DMS 273 (cell line): ENCODE results near the gene GFM1.

ENCODE experiments used
- DNase-seq: peaks from one replicate; lab custom pipeline; 2025; ENCODE audit not compliant: unreplicated experiment; lab: John Stamatoyannopoulos, UW

The GFM1 gene

DNA sequence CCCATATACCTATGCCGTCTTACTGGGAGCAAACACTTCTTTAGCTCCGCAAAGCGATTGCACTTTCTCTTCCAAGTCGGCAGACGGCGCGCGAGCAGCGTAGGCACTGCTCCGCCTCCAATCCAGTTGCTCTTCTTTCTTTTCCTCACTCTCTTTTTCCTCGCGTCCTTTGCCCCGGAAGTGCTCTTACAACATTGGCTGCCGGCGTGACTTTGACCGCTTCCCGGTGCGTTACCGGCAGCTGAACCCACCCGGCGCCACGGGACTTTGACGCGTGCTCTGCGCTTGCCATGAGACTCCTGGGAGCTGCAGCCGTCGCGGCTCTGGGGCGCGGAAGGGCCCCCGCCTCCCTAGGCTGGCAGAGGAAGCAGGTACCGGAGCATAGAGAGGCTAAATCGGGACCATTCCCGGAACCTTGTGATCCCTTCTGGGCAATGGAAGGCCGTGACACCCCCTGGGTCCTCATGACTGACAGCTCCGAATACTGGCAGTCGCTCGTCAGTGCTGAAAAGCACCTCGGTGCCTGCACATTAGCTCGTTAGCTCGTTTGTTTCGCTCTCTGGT is at the start of gene GFM1:
Gene GFM1, plus strand, starts transcription at position 183 of the 564 bp plus-strand sequence. Its CDS starts 108 bp downstream, at position 291.
- peak; percentile 99 for DNase-seq

DNA sequence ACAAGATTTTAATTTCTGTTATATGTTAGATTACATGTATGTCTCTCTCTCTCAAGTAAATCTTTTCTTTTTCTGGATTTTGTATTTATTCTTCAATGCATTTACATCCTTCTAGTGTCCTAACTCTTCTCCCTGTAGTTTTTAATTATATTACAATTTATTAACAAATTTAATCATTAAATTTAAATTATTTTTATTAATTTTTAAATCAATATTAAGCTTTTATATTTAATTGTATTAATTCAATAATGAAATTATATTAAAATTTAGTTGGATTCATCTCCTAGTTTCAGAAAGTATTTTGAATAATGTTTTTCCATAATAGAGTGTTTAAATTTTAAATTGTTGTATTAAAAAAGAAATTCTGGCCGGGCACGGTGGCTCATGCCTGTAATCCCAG is 43.5 kb upstream of the GFM1 start:
- DNase-seq: no peak

DNA sequence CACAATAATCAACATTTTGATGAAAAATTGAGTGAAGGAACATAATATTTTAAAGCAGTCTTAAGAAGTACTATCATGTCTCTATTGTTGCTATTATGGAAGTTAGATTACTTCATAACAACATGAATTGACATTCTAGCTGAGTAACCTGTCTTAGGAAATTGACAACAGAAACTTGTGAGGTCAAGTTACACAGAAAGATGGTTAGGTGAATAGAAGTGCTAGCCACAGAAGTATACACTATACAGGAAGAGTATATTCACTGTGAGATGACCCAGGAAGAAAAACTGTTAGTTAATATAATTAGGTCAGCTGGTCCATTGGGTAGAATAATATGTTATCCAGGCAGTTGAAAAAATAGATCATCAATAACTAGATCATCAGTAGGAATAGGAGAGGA is 42.1 kb upstream of the GFM1 start:
- DNase-seq: no peak

DNA sequence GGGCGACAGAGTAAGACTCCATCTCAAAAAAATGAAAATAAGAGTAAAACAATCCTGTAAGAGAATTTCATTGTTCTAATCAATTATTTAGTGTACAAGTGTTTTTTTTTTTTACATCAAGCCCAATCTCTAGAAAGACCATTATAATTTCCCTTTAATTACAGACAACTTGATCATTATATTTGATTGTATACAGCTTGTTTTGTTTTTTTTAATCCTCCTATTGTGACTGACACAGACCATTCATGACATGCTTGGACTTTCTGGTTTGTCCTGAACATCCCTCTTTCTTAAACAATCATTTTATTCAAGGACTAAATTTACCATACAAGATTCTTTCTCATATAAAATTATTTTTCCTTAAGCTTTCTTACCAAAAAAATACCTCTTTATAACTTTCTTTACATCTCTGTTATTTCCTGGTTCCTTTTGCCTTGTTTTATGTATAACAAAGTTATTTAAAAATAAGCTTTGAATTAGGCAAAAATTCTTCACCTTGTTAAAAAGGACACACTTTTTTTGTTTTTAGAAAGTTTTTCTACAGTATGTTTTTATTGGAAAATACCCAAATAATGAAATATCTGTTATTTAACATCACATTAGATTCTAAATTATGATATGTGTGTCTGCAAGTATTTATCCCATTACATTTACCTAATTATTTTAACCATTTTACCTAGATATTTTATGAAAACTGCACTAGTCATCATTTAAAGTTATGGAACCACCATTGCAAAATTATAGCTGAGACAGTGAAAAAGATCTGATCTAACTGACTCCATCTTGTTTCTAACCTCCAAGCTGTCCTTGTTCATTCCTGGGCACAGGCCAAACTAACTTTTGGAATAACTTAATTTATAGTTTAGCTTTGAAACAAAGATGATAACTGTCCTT is 26.1 kb upstream of the GFM1 start:
- peak; percentile 11 for DNase-seq

DNA sequence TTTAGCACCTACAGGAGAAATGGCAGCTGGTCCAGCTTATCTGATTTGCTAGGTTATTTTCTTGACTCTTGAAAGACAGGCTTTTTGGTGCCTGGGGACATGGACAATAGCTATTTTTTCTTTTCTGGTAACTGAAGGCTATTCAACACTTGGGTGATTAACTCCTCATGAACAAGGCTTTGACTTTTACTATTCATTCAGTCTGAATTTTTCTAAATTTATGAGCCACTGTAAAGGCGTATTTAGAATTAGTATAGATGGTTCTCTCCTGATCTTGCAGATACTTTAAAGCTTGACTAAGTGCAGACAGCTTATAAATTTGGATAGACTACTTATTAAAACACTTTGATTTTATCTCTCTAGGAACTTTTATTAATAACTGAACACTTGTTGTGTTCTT is 18.4 kb upstream of the GFM1 start:
- no peak for DNase-seq

DNA sequence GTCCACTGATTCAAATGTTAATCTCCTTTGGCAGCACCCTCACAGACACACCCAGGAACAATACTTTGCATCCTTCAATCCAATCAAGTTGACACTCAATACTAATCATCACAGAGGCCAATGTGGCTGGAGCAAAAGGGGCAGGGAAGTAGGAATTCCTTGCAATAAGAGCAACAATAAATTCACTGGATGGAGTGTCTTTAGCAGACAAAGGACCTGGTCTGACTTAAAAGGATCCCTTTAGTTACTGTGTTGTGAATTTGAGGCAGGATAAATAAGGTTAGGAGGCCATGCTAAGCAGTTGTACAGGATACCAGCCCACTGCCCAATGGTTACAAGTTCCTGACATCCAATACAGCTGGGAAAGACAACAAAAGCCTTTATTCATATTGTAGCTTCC is 12.3 kb upstream of the GFM1 start:
- no peak for DNase-seq

DNA sequence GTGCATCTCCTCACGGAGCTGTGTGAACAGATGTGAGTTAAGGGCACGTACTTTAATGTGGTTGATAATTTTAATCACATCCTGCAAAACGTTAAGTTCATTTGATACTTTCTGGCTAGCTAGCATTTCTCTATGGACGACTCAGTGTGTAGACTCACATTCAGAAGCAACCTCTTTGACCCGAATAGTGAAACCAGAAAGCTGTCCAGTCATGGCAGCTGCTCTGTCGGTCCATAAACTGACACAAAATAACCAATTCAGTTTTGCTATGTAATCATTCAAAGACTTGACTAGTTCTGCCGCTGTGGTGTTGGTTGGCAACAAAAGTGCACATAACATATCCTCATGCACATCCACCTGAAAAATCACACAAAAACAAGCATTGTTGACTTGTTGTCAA is 3.7 kb upstream of the GFM1 start:
- DNase-seq: no peak

DNA sequence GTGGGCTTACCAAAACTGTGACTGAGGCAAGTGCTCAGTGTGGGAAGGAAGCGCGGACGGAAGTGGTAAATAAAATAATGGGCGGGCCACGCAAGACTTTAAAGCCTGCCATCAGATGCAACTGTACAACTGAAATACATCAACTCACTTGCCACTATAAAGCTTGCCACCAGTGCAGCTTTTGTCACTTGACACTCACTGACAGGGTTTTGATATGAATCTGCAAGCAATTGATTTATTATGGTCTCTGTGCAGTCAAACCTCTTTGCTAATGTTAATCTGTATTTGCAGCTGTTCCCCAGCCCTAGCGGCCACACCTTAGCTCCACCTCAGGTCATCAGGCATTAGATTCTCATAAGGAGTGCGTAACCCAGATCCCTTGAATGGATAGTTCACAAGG is 2.3 kb upstream of the GFM1 start:
- DNase-seq: no peak

DNA sequence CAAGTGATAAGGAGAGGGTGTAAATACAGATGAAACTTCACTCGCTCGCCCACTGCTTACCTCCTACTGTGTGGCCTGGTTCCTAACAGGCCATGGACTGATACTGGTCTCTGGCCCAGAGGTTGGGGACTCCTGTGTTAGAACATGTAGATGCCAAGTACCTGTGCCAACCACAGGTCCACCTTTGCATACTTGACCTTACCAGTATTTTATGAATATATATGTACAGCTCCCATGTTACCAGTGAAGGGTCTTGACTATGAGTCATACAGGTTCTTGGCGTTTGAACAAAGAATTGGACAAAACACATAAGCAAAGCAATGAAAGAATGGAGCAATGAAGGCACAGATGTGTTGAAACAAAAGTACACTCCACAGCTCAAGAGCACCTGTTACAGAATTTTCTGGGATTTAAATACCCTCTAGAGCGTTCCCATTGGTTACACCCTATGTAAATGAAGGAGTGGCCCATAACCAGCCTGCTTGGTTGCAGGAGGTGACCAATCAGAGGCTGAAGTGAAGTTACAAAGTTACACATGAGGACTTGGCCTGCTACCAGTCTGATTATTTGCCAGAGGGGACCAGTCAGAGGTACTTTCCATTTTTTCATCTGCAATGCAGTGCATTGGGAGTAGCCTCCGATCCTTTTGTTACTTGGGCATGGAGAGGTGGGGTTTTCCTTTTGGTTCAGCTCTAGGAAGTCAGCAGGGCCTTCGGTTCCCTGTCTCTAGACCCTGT is 1.7 kb upstream of the GFM1 start:
- DNase-seq: peak; percentile 29

DNA sequence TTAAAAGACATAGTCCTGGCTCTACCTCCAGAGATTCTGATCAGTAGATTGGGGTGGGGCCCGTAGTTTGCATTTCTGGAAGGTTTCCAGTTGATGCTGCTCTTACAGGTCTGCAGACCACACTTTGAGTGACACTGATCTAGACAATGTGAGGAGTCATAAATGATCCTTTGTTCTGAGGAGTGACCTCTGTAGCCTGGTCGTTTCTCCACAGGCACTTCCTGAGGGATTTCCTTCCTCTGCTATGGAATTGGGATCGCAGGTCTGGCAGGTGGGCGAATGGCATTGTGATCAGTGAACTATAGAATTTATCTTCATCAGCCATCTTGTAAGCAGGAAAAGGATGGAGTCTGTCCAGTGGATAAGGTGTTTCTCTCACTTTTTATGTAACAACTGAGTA is 5.5 kb downstream of the GFM1 start:
- no peak for DNase-seq

DNA sequence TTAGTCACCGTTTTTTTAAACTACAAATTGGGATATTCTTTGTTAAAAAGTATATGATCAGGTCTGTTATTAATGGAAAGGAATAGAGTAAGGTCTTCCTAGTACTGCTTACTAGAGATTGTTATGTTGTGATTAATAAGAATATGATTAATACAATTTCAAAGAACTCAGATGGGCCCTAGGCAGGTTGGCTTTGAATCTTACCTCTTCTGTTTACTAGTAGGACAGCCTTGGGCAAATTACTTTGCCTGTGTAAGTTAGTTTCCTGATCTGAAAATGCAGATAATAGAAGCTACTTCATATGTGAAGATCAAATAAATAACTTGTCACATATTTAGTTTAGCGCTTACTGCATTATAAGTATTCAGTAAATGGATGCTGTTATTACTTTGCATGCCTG is 6.9 kb downstream of the GFM1 start:
- DNase-seq: no peak

DNA sequence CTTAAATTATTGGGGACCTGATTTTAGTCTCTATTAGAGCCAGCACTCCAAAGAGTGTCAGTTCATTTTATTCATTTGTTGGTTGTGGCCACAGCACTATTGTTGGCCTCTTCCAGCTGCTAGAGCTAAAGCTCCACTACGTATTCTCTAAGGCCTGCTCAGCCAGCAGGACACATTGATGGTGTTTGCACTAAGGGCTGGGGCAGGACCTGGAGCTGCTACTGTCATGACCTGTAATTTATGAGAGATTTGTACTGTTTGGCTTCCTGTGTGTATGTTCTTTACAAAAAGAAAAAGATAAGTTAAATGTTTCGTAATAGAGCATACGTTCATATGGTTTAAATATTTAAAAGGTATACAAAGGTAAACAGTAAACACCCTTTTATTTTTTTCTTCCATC is 8.1 kb downstream of the GFM1 start:
- no peak for DNase-seq

DNA sequence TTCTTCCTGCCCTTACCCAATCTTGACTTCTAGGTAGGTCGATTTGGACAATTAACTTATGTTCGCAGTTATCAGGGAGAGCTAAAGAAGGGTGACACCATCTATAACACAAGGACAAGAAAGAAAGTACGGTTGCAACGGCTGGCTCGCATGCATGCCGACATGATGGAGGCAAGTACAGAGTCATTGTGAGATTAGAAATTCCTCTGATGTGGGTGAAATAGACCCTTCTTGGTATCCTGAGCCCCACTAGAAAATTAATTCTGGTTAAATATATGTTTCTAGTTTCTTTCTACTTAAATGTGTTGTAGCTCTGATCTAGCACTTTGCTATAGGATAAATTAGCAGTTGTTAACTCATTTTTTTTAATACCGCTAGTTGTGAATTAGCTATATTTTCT is 14.6 kb downstream of the GFM1 start:
- DNase-seq: no peak

DNA sequence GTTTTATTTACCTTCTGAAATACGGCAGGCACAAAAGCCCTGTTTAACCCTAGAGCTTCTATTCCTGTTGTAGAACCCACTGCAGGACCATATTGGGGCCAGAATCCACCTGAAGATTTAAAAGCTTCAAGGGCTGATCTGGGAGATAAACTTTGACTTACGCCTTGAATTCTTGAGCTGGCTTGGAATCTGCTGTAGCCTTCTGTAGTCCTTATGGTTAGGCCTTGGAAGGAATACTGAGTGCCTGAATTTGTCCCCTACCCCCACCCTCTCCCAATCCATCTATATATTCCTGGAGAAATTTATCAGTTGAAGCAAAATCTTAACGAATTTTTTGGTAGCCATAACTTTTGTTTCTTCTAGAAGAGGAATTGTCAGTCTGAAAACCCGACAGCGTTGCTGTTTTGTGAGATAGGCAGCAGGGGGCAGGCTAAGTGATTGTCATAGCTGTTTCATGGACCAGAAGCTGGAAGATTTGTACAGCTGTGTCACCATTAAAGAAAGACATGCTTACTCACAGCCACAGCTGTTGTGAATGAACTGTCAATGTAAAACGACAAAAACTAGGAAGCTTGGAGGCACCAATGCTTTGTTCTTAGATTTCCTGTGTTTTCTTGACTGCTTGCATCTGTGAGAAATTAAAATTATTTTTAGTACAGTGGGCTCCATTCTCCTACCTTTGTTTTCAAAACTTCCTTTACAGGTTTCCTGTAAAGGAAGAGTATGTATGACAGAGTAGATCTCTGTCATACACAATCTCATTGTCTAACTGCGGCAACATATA is 15.3 kb downstream of the GFM1 start:
- peak; percentile 79 for DNase-seq

DNA sequence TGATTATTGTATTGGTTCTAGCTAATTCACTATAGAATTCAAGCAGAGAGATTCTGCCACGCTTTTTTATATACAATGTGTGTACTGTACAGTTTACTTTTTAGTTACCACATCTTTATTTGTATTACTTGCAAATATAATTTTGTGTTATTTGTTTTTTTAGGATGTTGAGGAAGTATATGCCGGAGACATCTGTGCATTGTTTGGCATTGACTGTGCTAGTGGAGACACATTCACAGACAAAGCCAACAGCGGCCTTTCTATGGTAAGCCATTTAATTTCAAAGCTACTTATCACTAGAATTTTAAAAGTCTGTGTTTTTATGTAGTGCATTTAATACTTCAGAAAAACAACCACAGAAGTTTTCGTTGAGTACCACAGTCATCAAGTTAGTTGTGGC is 16.4 kb downstream of the GFM1 start:
- no peak for DNase-seq

DNA sequence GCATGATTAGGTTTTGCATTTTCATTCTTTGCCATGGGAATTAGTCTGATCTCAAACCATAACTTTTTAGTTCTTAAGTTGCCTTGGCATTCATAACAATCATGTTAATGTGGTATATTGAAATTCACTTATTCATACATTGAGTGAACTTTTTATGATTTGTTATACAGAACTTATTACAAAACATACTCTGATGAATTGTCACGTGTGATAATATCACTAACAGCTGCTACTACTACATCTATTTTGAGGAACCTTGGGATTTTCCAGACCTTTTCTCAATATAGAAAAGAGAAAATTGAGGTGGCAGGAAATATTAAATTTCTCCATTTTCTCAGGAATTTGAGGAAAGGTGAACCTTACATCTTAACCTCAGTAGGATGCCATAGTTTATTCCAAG is 18.9 kb downstream of the GFM1 start:
- no peak for DNase-seq

DNA sequence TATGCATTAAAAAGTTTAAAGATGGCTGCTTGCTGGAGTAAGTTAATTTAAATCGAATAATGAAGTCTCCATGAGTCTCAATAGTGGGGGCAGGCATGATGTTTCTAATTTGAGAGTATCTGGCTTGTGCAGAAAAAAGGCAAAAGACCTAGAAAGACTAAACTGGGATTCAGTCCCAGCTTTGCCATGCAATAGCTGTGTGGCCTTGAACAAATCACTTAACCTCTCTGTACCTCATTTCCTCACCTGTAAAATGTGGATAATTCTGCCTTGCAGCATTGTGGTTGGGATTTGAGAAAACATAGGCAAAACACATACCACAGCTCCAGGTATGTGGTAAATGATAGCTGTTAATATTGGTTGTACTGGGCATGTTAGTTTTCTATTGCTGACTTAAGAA is 19.5 kb downstream of the GFM1 start:
- no peak for DNase-seq

DNA sequence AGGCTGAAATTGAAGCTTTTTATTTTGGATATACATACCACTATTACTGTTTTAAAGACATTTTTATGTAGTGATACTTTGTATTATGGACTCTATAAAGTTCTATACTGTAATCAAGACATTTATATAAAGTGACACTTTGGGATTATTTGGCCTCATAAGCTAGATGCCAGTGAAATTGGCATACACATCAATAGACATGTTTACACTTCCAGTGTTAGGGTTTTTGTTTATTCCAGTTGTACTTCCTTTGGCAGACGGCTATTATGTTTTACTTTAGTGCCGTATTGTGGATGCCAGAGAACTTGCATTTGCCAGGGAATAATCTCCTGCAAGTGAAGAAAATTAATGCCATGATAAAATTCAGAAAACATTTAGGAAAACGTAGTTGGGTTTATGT is 22.1 kb downstream of the GFM1 start:
- DNase-seq: no peak

DNA sequence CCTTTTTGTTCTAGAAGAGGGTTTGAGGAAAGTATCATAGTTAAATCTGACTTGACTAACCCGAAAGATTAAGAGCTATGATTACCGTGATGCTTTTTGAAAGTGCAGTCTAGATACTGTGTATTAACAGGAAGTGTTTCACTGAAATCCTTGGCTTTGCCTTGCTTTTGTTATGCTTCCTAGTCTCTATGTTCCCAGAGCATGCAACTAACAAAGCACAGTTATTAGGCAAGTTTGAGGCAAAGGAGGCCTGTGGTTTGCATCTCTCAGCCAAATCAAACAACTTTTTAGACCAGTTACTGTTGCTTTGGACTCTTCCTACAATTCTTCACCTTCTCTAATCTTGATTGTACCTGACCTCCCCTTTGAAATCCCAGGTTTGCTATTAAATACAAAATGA is 24.2 kb downstream of the GFM1 start:
- DNase-seq: no peak

DNA sequence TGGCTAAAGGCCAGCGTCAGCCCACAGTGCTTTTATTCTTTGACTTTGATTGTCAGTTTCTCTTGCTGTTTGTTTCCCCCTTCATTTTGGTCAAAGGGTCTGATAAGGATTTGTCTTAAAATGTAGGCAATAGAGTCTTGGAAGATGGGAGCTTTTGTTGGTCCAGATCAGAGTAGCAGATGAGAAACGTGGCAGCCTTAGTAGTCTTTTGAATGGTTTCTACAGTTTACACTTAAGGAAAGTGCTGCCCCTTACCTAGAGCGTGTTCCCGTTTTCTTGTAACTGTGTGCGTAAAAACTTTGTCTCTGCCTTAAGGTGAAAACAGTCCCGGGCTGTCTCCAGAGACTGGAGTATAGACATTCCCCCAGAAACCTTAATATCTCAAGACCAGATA is 27.5 kb downstream of the GFM1 start:
- DNase-seq: no peak
